NCI-H146 treated with DMSO at 0.1 percent for 48 hours (cell line): ENCODE results near the gene NEUROD6.

ENCODE experiments used
- DNase-seq: peaks from one replicate; lab custom pipeline; 2025; ENCODE audit not compliant: unreplicated experiment; lab: John Stamatoyannopoulos, UW

NEUROD6 gene

GRCh38 chr7:31335161-31335856 is 5.2 kb downstream of the NEUROD6 start:
- DNase-seq, result no peak

- DNase-seq, result no peak
These were observed 7.2 kb downstream of the NEUROD6 start for GRCh38 chr7:31333291-31333690.

GRCh38 chr7:31327071-31327470 is 13.5 kb downstream of the NEUROD6 start:
- DNase-seq, result no peak

DNA sequence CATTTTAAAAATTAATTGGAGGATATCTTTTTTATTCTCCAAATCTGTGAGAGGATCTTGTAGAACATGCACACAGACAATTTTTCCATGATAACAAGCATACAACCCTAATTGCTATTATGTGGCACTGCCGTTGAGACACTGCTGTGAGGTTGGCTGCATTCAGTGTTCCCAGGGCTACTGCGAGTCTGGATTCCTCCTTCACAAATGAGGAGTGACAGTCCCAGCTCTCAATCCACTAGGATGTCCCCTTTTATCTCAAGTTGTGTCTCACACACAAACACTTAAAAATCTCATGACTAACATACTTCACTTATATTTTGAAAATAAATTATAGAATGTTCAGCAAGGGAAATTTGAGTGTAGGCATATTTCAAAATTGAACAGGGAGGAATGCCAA is 14.1 kb downstream of the NEUROD6 start:
- DNase-seq, result no peak

- DNase-seq, result no peak
These were observed 17.4 kb downstream of the NEUROD6 start for GRCh38 chr7:31323101-31323500.

DNA sequence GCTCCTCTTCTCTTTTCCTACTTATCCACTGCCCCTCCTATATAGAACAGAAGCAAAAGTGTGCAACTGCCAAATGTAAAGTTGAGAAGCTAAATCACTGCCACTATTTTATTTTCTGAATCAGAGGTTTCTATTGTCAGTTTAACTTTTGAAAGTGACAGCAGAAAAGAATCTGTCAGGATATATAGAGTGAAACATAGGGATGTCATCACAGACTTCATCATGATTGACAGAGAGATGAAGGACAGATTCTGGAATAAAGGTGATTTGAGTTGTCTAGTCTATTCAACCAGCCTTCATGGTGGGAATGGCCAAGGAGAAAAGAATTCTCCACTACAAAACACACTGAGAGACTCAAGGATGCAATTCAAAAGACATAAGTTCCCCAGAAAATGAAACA is 19.9 kb downstream of the NEUROD6 start:
- DNase-seq, result no peak

- DNase-seq, result no peak
These were observed 22.2 kb downstream of the NEUROD6 start for GRCh38 chr7:31318313-31318712.

DNA sequence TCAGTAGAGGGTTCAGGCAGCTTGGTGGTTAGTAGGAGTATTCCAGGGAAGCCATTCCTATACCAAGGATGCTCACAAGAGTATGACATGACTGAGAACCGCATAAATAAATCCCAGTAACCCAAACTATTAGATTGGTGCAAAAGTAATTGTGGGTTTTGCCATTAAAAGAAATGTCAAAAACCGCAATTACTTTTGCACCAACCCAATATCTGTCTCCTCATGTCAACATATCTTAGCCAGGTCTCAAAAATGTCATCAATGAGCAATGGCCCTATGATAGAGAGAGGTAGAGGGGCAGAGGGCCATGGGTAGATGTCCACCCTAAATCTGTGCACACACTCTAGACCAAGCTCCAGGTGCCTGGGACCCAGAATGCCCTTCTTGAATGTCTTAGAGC is 23.6 kb downstream of the NEUROD6 start:
- DNase-seq, result no peak

DNA sequence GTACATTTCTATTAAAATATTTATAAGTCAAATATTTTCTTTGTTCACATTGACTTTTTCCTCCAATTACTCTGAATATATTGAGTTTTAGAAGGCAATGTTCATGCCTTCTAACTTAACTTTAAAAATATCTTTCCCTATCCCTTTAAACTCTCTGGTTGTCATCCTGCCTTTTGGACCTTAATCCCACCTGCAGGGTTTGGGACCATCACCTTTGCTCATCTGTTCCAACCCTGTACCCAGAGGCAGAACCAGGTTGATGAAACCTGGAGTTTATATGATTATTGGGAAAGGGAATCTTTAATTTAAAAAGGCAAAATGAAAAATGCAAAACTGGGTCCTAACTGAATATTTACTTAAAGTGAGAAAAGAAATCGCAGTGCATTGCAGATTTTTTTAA is 24.8 kb downstream of the NEUROD6 start:
- no peak for DNase-seq

DNA sequence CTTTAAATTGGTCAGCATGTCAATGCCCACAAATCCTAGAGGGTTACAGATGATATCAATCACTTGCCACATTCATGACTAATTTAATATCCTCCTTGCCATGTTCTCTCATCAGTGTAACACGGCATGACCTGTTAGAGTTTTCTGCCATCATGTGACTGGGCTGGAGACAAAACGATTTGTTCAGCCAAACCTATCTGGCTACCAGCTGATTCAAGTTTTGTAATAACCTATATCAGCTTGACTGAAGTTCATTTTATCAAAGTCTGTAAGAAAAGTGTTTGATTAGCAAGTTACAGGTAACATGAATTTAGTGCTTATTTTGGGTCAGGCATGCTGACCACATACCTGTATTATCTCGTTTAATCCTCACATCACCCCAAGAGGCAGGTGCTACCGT is 25.7 kb downstream of the NEUROD6 start:
- no peak for DNase-seq

DNA sequence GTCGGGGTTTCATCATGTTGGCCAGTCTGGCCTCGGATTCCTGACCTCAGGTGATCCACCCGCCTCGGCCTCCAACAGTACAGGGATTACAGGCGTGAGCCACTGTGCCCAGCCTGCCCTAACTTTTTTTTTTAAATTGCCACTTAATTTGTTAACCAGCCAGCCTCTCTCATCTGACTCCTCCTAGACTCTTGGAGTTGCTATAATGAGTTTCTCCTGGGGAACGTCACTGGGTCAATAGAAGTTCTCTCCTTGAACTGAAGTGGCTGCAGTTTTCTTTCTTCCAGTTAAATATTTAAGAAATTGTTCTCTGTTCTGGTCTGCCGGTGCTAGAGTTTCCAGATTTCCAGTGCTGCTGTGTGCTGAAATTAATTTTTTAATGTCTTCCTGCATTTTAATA is 27.6 kb downstream of the NEUROD6 start:
- no peak for DNase-seq

DNA sequence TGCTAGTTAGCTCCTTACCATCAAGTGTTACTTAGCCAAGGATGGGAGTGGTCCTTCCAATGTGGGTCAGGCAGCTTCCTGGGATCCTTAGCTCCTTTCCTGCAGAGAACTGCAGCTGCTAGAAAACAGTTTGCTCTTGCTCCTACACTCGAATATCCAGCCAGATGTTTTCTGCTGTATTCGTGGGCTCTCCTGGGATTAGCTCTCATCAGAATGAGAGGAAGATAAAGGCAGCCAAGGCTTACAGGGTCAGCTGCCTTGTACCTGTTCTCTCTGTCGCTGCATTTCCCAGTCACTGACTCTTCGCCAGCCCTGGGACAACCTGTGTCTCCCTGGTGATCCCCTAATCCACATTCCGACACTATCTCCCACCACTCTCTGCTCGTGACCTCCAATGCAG is 29.0 kb downstream of the NEUROD6 start:
- no peak for DNase-seq

GRCh38 chr7:31310321-31310935 is 30.1 kb downstream of the NEUROD6 start:
- DNase-seq, result no peak

GRCh38 chr7:31309407-31309806 is 31.1 kb downstream of the NEUROD6 start:
- no peak for DNase-seq

DNA sequence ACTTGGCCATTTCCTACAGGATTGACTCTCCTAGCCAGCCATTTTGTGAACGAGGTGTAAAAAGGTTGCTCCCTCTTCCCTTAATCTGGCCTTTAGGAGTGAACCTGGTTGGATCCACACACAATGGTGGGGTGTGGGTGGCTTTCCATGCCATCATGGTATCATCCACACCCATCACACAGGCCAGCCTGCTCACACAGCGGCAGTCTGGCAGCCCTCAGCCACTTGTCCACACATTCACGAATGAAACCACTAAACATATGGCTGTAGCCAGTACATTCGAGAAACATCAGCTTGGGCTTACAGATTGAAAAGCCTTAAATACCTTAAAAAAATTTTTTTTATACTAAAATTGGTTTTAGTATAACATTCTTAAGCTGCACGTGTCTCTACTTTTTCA is 31.9 kb downstream of the NEUROD6 start:
- DNase-seq, result no peak

DNA sequence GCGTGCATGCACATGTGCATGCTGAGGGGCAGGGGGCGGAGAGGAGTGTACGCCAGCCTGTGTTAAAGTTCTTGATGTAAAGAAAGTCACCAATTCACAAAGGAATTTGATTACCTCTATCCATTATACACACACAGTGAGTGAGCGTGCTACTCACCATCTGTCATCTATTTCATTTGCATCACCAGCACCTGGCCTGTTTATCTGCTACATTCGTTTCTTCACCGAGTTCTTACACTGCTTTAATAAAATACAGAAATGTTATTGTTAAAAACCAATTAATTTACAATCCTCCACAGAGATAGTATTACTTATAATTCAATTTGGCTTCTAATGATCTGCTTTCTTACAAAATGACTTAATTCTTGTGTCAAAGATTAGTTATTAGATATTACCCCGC is 32.6 kb downstream of the NEUROD6 start:
- DNase-seq, result no peak

- no peak for DNase-seq
These were observed 35.3 kb downstream of the NEUROD6 start for GRCh38 chr7:31305260-31305659.

DNA sequence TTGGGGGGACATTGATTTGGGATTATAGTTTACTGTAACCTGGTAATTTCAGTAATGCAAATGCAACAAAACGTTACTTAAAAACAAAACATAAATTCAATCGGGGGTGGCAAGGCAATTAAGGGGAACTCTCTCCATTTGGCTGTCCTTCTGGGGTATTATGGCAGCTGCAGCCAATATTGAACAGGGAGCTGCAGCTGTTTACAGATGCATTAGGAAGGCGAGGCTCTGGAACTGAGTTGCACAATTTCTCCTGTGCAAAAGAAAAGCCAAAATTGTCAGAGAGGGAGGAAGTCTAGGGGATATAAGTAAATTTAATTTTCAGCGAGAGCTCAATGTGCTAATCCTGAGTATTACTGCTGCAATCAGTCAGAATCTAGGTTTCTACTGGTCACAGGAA is 36.1 kb downstream of the NEUROD6 start:
- DNase-seq, result no peak

DNA sequence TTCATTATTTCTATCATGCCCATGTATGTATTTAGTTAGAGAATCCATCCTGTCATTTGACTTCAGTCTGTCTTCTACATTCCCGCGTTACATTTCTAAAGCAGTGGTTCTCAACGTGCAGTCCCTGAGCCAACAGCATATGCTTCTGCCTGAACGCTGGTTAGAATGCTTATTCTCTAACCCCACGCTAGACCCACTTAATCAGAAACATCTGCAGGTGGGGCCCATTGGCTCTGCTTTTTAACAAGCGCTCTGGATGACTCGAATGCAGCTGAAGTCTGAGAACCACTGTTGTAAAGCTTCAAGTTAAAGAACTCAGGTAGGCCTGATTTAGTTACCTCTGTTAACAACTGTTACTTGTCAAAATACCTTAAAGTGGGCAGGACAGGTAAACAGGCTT is 38.2 kb downstream of the NEUROD6 start:
- no peak for DNase-seq

GRCh38 chr7:31299336-31299735 is 41.2 kb downstream of the NEUROD6 start:
- DNase-seq, result no peak

GRCh38 chr7:31290601-31291000 is 49.9 kb downstream of the NEUROD6 start:
- no peak for DNase-seq
